ENCODE measurements around the gene GDAP2. TPM values are rescaled to one million over a fixed set of nuclear protein-coding genes. Genes with fewer than 3 reads are reported as not detected.
A peak's percentile ranks its signal among the peaks of the same experiment; 100 is the strongest.

Gene GDAP2
- 21.5 TPM for total RNA-seq (ENCODE audit: unreplicated experiment)
- long read RNA-seq, full-length matches to known transcripts: 7 of 10 reads
- long read RNA-seq, partial matches to known transcripts: 1 of 10 reads
- long read RNA-seq, other reads (novel, unspliced or antisense): 2 of 10 reads

- Mint-ChIP-seq H3K4me3 (ENCODE audit: unreplicated experiment) (peak within 1 kb of the TSS; percentile 99), H3K36me3 (ENCODE audit: low read depth, unreplicated experiment) (no peaks in the 10 kb centered on the region), H3K9me3 (ENCODE audit: unreplicated experiment) (no peaks in the 10 kb centered on the region), H3K4me1 (ENCODE audit: unreplicated experiment) (peaks cover 30% of the 10 kb centered on the region), H3K27ac (ENCODE audit: unreplicated experiment) (peak within 1 kb of the TSS; percentile 86), H3K27me3 (ENCODE audit: unreplicated experiment) (peaks cover 14% of the 10 kb centered on the region)
- no peak for TF ChIP-seq CTCF (IDR thresholded peaks at IDR 0.05; ENCODE audit: unreplicated experiment)
- DNase-seq (ENCODE audit: low spot score): peak; percentile 91
Measured at GRCh38 chr1:117929343-117930172, at the start of gene GDAP2, which contains the start of gene WDR3. Gene GDAP2, minus strand, starts transcription at chr1:117929621. Its CDS starts 9,264 bp downstream, at chr1:117920357. Gene WDR3, plus strand, starts transcription at chr1:117929739. Its CDS starts 3,581 bp downstream, at chr1:117933320.

GRCh38 chr1:117976381-117976780, 47.0 kb upstream of the GDAP2 start:
- H3K27me3 Mint-ChIP-seq (ENCODE audit: unreplicated experiment): no peaks in the 10 kb centered on the region
- TF ChIP-seq CTCF (IDR thresholded peaks at IDR 0.05; ENCODE audit: unreplicated experiment): no peak
- no peak for DNase-seq (ENCODE audit: low spot score)
- H3K27ac Mint-ChIP-seq (ENCODE audit: unreplicated experiment): no peak overlapping the region
- H3K36me3 Mint-ChIP-seq (ENCODE audit: low read depth, unreplicated experiment): no peaks in the 10 kb centered on the region
- H3K4me1 Mint-ChIP-seq (ENCODE audit: unreplicated experiment): no peaks in the 10 kb centered on the region
- H3K4me3 Mint-ChIP-seq (ENCODE audit: unreplicated experiment): no peak overlapping the region
- no peaks in the 10 kb centered on the region for H3K9me3 Mint-ChIP-seq (ENCODE audit: unreplicated experiment)

GRCh38 chr1:117971777-117972176, 42.4 kb upstream of the GDAP2 start:
- Mint-ChIP-seq H3K4me3 (ENCODE audit: unreplicated experiment) (no peak overlapping the region), H3K9me3 (ENCODE audit: unreplicated experiment) (no peaks in the 10 kb centered on the region), H3K4me1 (ENCODE audit: unreplicated experiment) (peaks cover 3% of the 10 kb centered on the region), H3K27ac (ENCODE audit: unreplicated experiment) (no peak overlapping the region), H3K27me3 (ENCODE audit: unreplicated experiment) (no peaks in the 10 kb centered on the region), H3K36me3 (ENCODE audit: low read depth, unreplicated experiment) (no peaks in the 10 kb centered on the region)
- DNase-seq (ENCODE audit: low spot score): no peak
- TF ChIP-seq CTCF (IDR thresholded peaks at IDR 0.05; ENCODE audit: unreplicated experiment): no peak

GRCh38 chr1:117970252-117970651, 40.8 kb upstream of the GDAP2 start:
- Mint-ChIP-seq H3K36me3 (ENCODE audit: low read depth, unreplicated experiment) (no peaks in the 10 kb centered on the region), H3K27me3 (ENCODE audit: unreplicated experiment) (no peaks in the 10 kb centered on the region), H3K9me3 (ENCODE audit: unreplicated experiment) (no peaks in the 10 kb centered on the region), H3K4me1 (ENCODE audit: unreplicated experiment) (peaks cover 3% of the 10 kb centered on the region), H3K27ac (ENCODE audit: unreplicated experiment) (no peak overlapping the region), H3K4me3 (ENCODE audit: unreplicated experiment) (no peak overlapping the region)
- DNase-seq (ENCODE audit: low spot score): no peak
- TF ChIP-seq CTCF (IDR thresholded peaks at IDR 0.05; ENCODE audit: unreplicated experiment): no peak

- no peaks in the 10 kb centered on the region for H3K9me3 Mint-ChIP-seq (ENCODE audit: unreplicated experiment)
- H3K27ac Mint-ChIP-seq (ENCODE audit: unreplicated experiment): no peak overlapping the region
Measured at GRCh38 chr1:117967881-117968280, 38.5 kb upstream of the GDAP2 start.

More at GRCh38 chr1:117967881-117968280, 38.5 kb upstream of the GDAP2 start:
- DNase-seq (ENCODE audit: low spot score): no peak
- TF ChIP-seq CTCF (IDR thresholded peaks at IDR 0.05; ENCODE audit: unreplicated experiment): no peak
- no peaks in the 10 kb centered on the region for H3K36me3 Mint-ChIP-seq (ENCODE audit: low read depth, unreplicated experiment)
- H3K4me3 Mint-ChIP-seq (ENCODE audit: unreplicated experiment): no peak overlapping the region
- H3K4me1 Mint-ChIP-seq (ENCODE audit: unreplicated experiment): peaks cover 16% of the 10 kb centered on the region
- H3K27me3 Mint-ChIP-seq (ENCODE audit: unreplicated experiment): no peaks in the 10 kb centered on the region

Measured in endothelial cell (in vitro differentiated cells).